SIG-M5 treated with dmso at 0.1 percent for 504 hours (cell line): ENCODE data around the gene SYCE3.

ENCODE experiments used
- DNase-seq: peaks from one replicate; lab custom pipeline; 2025; ENCODE audit not compliant: unreplicated experiment; lab: John Stamatoyannopoulos, UW

SYCE3 gene

DNA sequence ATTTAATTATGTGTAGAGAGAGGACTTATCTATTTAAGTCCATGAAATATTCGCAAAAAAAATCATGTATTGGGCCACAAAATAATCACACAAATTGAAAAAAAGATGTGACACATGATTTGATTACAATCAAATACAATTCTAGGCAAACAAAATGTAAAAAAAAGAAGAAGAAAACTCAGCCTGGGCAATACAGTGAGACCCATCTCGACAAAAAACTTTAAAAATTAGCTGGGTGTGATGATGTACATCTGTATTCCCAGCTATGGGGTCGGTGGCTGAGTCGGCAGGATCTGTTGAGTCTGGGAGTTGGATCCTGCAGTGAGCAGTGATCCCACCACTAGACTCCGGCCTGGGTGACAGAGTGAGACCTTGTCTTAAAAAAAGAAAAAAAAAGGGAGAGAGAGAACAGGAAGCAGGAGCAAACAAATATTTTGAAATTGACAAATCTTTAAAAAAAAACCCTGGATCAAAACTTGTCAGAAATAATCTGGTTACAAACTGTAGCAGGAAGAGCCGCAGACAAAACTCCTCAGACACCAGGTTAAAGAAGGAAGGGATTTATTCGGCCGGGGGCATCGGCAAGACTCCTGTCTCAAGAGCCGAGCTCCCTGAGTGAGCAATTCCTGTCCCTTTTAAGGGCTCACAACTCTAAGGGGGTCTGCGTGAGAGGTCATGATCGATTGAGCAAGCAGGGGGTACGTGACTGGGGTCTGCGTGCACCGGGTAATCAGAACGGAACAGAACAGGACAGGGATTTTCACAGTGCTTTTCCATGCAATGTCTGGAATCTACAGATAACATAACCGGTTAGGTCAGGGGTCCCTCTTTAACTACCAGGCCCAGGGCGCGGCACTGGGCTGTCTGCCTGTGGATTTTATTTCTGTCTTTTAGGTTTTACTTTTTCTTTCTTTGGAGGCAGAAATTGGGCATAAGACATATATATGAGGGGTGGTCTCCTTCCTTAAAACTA is 29.6 kb downstream of the SYCE3 start:
- no peak for DNase-seq

DNA sequence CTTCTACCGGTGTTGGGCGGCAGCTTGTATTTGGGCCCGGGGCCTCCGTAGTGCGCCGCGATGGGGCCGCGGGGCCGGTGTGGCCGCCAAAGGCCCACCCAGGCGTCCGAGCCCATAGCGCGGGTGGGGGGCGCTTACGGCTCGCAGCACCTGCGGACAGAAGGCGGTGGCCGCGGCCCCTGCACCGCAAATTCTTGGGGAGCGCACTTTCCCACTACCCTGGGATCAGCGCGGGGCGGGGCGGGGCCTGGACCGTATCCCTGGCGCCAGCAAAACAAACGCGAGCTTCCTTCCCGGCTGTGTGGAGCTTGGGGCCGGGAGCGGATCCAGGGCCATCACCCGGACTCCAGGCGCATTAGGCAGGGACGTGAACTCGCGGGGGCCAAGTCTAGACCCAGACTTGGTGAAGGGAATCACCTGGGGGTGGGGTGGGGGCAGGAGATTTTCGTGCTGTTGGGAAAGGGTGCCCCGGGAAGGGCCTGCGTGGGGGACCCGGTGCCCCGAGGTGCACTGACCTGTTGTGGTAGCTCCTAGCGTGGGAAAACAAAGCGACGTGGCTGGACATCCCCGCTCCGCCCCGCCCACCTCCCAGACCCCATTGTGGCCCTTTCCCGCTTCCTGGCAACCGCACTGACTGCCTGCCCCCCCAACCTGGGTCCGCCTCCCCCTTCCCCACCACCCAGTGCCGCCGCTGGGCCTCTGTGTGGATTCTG is 30.6 kb downstream of the SYCE3 start:
- DNase-seq = no peak

DNA sequence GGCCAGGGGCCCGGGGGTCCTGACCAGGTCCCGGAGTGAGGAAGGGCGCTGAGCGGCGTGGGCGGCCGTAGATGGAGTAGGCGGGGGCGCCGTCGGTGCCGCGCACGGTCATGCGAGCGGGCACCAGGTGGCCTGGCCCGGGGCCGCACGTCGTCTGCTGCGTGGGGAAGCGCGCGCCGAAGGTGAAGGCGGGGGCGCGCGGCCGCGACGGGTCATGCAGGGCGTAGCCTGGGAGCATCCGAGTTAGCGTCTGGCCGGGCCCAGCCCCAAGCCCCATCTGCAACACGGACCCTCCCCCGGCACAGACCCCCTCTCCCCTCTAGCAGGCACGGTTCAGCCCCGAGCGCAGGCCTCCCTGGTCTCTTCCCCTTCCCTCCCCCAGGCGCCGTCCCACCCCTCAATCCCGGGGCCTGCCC is 31.2 kb downstream of the SYCE3 start:
- peak; percentile 45 for DNase-seq

DNA sequence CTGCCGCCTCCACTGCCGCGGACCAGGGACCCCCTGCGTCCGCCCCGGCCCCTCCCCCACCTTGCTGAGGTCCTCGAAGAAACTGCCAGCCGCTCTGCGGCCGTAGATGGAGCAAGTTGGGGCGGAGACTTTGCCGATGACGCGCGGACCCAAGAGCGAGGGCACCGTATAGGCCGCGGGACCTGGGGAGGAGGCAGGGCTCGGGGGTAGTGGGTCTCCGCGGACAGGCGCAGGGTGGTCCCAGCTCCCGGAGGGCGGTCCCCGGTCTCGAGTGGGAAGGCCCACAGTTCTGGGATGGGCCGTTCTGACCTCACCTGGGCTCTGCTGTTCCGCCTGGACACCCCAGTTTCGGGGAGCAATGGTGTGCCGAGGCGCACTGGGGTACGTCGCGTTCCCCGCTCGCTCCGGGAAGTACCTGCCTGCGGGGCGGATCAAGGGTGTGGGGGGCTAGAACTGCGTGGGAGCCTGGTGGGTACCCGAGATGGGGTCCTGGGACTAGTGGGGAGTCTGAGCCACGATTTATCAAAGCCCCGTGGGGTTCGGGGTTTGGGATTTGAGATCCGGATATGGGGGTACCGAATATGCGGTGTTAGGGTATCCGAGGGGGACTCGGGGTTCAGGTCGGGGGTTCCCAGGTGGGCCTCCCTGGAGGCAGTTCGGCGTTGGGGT is 31.7 kb downstream of the SYCE3 start:
- peak; percentile 87 for DNase-seq

DNA sequence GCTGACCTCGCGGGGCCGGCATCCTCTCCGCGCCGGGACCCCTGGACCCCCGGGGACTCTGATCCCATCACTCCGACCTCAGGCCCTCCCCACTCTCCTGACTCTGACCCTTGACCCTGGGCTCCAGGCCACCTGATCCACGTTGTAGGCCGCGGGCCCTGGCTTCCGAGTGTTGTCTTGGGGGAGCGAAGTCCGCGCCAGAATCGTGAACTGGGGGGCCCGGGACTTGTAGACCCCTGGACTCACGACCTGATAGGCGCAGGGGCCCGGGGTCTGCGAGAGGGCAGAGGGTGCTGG is 32.2 kb downstream of the SYCE3 start:
- no peak for DNase-seq

DNA sequence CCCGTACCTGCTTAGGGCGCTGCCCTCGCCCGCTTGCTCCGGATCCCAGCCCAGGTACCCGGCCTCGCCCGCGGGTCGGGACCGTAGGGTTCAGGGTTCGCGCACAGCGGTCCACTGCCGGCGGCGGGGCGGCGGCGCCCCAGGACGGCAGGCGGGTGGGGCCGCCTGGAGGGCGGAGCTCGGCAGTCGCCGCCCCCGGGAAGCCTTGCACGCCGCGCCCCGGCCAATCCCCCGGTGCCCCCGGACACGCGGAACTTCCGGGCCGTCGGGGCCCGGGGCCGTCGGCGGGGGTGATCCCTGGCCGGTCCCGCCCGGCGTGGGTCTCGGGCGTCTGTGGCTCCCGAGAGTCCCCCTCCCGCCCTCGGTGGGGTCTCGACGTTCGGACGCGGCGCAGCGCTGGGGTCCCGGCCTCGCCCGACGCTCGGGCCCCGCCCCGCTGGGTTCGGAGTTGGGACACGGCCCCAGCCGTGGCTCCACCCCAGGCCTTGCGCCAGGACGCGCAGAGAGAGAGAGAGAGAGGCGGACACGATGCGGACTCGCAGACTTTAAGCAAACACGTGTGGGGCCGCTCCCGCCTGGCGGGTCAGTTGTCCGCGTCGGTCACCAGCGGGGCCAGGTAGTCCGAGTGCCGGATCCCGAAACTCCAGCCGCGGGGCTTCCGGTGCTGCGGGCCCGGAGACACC is 32.7 kb downstream of the SYCE3 start, which contains the start of gene TYMP:
Gene TYMP (minus strand): TSS at position 116 of the 683 bp plus-strand sequence. CDS start 303 bp downstream, outside the sequence.
- DNase-seq = peak; percentile 79

DNA sequence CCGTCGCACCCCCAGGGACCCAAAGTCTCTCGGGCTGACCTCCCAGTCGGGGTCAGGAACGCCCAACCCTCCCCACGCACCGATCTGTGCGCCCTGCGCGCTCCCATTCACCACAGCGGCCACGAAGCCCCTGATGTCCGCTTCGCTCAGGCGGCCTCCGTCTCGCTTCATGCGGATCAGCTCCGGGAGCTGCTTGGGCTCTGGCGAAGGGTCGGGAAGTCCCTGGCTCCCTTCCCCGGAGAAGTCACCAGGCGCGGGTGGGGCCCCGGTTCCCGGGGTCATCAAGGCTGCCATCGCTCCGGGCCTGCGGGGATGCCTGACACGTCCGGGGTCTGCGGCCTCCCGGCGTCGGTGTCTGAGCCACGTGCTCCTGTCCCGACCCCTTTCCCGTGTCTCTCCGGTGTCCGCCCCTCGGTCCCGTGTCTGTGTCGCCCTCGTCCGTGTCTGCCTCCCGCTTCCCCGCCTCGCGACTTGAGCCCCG is 33.3 kb downstream of the SYCE3 start:
- DNase-seq = peak; percentile 41

DNA sequence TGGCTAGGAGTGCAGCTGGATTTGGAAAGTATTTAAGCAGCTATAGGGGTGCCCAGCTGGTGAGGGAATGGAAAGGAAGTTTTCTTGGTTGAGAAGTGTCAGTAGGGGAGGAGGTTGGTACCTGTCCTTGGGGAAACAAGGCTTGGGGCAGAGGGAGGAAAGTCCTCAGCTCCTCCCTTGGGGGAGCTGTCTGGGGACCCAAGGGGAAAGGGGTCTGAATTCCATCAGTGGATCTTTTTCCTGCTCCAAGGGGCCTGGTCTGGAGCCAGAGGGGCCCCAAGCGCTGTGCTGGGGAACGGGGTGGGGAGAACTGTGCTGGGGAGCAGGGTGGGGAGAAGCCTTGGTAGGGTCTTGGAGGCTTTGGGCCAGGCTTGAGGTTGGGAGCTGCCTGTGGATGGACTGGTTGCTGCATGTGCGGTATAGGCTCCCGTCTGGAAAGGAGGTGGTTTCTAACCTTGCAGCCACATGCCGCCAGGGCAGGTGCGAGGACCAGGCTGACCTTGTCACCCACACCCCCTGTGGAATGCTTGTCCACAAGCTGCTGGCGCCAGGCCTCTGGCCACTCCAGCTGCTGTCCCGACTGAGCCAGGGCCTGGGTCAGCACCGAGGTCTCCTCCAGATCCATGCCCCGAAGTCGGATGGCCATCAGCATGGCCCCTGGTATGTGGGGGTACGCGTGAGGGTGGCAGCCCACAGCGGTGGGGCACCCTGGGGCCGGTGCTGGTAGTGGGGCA is 33.9 kb downstream of the SYCE3 start:
- DNase-seq = no peak

DNA sequence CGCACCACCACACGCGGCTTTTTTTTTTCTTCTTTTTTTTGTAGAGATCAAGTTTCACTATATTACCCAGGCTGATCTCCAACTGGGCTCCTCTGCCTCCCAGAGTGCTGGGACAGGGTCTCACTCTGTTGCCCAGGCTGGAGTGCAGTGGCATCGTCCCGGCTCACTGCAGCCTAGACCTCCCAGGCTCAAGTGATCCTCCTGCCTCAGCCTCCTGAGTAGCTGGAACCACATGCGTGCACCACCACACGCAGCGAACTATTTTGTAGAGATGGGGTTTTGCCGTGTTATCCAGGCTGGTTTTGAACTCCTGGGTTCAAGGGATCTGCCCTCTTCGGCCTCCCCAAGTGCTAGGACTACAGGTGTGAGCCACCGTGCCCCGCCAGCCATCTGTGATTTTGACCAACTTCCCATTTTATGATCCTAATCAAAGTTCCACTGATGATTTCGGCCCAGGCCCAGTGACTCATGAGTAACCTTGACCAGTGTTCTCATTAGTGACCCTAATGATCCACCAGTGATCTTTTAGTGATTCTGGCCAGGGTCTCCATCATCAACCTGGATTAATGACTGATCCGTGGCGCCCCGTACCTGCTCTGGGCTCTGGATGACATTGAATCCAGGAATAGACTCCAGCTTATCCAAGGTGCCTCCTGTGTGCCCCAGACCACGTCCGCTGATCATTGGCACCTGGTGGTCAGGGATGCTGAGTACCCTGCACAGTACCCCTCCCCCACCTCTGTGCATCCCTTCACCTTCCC is 34.6 kb downstream of the SYCE3 start:
- DNase-seq = no peak

DNA sequence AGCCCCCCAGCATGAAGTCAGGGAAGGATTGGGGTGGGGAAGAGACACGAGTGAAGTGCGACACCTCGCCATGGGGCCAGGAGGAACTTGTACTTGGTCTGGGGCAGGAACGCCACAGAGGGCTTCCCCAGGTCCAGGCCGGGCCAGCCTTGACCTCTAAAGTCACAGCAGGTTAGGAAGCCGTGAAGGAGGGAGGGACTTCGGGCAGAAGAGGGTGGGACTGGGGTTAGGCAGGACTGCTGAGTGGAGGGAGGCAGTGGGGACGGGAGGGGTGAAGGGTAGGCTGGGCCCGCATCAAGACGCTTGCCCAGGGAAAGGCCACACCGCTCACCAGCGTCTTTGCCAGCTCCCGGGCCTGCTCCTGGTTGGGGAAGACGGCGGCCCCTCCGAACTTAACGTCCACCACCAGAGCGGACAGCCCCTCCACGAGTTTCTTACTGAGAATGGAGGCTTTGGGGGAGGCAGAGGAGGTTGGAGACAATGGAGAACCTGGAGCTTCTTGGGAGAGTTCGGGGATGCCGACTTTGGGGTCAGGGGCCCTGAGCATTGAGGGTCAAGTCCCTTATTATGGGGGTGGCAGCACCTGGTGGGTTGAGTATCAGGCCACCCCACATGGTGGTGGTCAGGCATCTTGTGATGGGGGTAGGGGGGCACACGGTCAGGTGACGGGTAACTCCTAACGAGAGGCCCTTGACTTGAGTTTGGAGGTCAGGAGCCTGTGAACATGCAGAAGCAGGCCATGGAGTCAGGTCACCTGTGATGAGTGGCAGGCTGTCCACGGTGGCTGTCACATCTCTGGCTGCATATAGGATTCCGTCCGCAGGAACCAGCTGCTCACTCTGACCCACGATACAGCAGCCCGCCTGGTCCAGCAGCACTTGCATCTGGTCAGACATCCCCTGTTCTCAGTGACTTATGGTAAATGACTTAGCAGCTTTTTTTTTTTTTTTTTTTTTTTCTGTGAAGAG is 35.6 kb downstream of the SYCE3 start:
- DNase-seq = peak; percentile 84

DNA sequence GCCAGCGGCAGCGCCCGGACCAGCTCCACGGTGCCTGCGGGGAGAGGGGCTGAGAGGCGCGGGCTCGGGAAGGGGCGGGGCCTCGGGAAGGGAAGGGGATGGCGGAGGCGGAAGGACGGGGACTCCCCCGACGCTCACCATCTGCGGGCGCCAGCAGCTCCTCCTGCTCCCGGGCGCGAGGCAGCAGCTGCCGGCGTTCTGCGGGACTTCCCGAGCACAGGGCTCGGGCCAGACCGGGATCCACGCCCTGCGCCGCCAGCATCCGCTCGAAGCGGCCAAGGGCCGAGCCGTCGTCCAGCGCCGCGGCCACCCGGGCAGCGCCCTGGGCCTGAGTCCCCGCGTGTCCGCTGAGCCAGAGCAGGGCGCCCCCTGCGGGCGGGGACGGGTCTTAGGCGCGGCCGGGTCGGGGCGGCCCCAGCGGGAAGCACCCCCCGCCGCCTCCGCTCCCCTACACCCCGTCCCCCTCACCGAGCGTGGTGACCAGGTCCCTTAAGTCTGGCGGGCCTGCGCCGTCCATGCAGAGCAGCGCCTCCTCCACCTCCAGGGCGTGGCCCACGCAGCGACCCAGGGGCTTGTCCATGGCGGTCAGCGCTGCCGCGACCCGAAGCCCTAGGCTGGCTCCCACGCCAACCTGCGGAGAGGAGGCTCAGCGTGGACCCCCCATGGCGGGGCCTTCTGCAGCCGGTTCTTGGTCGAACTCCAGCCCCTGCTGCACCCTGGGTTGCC is 36.4 kb downstream of the SYCE3 start:
- peak; percentile 65 for DNase-seq

DNA sequence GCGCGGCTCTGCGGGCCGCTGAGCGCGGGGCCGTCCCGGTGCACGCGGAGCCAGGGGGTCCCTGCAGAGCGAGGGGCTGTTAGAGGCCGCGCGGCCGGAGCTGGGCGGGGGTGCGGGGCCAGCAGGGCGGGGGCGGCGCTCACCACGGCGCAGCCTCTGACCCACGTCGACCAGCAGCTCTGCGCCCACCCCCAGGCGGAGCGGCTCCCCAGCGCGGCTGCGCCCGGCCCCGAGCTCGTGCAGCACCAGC is 36.9 kb downstream of the SYCE3 start:
- no peak for DNase-seq

DNA sequence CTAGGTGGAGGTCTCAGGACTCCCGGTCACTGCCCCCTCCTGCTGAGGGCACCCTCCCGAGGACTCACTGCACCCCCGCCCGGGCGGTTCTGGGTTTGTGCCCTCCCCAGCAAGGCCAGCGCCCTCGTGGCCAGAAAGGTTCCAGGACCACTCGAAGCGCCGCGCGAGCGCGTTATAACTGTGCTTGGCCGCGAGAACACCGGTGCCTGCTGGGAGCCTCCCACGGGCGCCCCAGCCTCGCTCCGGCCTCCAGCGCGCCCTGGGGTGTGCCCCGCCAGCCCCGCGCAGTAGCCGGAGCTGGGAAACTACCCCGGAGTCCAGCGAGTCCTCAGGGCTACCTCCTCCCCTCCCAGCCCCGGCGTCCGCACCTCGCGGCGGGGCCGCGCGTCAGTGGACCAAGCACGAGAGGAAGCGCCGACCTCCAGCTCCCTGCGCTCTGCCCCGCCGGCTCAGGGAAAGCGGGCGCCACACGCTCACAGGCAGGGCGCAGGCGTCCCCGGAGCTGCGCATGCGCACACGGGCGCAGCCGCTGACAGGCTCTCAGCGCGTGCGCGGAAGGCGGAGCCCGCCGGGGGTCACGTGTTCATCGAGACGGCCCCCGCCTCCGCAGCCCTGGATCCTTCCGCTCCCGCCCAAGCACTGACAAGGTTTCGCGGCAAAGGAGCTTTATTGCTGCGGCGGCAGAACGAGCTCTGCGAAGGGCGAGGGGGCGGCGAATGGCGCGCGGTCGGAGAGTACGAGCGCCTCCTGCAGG is 37.4 kb downstream of the SYCE3 start, which contains the start of gene SCO2:
Gene SCO2 (minus strand): TSS at position 495 of the 754 bp plus-strand sequence. CDS start 1,187 bp downstream, outside the sequence.
- DNase-seq = peak; percentile 87

DNA sequence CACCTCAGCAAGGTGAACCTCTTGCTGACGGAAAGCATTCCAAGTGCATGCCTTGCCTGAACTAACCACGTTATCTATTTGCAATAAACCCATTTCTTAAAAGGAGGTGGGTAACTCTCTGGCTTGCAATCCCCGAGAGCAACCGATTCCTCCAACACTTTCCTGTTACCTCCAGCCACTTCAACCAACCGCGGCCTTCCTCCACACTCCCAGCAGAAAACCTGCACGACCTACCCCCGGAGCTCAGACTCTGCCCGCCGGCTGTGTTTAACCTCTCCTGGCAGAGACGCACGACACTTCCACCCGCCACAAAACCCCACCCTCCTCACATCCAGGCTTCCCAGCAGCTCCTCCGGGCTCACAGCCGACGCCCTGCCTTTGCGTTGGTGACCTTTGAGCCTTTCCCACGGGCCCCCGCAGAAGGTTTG is 38.0 kb downstream of the SYCE3 start:
- DNase-seq = no peak

DNA sequence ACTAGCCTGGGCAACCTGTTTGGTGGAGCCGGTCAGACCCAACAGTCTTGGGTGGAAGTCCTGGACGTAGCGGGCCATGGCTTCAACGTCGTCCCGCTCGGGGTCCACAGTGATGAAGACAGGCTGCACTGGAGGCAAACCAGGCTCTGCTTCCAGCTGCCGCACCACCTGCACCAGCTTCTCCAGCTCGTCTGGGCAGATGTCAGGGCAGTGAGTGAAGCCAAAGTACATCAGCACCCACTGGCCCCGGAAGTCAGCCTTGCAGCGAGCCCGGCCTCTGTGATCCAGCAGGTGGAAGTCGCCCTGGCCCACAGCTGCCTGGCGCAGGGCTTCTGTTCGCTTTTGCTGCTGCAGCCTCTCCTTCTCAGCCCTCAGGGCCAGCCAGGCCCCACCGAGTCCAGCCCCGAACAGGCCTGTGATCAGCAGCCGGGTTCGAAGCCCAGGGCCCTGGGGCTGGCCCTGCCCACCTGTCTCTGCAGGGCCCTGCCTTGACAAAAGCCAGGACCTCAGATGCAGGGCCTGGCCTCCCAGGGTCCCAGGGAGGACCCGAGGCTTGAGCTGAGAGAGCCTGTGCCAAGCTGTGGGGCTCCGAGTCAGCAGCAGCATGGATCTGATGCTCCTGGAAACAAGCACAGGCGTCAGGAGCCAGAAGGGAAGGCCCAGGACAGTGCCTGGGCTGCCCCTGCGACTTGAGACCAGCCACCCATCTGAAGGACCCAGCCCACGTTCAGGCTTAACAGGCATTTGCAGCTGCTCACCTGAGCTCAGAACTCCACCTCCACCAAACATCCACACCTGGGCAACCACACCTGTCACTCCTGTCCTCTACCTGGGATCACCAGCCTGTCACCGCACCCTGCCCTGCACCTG is 38.7 kb downstream of the SYCE3 start:
- no peak for DNase-seq

DNA sequence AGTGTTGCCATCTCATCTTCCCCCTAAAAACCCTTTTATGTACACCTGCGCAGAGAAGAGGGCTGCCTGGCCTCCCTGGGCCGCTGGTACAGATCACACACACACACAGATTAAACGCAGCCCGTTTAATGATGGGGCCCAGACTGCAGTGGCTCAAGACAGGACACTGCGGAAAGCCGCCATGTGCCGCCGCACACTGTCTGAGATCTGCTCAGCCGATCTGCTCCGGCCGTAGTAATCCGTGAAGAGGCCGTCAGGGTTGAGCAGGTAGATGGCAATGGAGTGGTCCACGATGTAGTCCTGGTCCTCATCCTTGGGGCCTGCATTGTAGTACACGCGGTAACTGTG is 39.3 kb downstream of the SYCE3 start:
- DNase-seq = no peak
